ENCODE measurements around the gene PNPLA1.

DNA sequence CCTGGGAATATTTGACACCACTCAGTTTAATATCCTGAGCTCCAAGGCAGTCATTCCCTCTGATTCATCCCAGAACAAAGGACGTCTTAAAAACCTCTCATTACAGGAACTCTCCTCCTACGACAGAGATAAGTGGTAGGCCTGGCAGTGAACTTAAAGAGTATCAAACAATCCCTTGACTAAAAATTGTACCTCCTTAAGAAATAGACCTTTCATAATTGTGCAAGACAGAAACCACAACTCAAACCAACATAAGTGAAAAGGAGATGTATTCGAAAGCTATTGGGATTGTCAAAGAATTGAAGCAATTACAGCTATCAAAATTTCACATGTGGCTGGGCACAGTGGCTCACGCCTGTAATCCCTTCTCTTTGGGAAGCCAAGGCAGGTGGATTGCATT, 86.0 kb downstream of the PNPLA1 start:
- TF ChIP-seq, protein P1, sequence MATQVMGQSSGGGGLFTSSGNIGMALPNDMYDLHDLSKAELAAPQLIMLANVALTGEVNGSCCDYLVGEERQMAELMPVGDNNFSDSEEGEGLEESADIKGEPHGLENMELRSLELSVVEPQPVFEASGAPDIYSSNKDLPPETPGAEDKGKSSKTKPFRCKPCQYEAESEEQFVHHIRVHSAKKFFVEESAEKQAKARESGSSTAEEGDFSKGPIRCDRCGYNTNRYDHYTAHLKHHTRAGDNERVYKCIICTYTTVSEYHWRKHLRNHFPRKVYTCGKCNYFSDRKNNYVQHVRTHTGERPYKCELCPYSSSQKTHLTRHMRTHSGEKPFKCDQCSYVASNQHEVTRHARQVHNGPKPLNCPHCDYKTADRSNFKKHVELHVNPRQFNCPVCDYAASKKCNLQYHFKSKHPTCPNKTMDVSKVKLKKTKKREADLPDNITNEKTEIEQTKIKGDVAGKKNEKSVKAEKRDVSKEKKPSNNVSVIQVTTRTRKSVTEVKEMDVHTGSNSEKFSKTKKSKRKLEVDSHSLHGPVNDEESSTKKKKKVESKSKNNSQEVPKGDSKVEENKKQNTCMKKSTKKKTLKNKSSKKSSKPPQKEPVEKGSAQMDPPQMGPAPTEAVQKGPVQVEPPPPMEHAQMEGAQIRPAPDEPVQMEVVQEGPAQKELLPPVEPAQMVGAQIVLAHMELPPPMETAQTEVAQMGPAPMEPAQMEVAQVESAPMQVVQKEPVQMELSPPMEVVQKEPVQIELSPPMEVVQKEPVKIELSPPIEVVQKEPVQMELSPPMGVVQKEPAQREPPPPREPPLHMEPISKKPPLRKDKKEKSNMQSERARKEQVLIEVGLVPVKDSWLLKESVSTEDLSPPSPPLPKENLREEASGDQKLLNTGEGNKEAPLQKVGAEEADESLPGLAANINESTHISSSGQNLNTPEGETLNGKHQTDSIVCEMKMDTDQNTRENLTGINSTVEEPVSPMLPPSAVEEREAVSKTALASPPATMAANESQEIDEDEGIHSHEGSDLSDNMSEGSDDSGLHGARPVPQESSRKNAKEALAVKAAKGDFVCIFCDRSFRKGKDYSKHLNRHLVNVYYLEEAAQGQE (IDR thresholded peaks at IDR 0.05; ENCODE audit: low read depth, low read length): no peak
- TF ChIP-seq, protein P2, sequence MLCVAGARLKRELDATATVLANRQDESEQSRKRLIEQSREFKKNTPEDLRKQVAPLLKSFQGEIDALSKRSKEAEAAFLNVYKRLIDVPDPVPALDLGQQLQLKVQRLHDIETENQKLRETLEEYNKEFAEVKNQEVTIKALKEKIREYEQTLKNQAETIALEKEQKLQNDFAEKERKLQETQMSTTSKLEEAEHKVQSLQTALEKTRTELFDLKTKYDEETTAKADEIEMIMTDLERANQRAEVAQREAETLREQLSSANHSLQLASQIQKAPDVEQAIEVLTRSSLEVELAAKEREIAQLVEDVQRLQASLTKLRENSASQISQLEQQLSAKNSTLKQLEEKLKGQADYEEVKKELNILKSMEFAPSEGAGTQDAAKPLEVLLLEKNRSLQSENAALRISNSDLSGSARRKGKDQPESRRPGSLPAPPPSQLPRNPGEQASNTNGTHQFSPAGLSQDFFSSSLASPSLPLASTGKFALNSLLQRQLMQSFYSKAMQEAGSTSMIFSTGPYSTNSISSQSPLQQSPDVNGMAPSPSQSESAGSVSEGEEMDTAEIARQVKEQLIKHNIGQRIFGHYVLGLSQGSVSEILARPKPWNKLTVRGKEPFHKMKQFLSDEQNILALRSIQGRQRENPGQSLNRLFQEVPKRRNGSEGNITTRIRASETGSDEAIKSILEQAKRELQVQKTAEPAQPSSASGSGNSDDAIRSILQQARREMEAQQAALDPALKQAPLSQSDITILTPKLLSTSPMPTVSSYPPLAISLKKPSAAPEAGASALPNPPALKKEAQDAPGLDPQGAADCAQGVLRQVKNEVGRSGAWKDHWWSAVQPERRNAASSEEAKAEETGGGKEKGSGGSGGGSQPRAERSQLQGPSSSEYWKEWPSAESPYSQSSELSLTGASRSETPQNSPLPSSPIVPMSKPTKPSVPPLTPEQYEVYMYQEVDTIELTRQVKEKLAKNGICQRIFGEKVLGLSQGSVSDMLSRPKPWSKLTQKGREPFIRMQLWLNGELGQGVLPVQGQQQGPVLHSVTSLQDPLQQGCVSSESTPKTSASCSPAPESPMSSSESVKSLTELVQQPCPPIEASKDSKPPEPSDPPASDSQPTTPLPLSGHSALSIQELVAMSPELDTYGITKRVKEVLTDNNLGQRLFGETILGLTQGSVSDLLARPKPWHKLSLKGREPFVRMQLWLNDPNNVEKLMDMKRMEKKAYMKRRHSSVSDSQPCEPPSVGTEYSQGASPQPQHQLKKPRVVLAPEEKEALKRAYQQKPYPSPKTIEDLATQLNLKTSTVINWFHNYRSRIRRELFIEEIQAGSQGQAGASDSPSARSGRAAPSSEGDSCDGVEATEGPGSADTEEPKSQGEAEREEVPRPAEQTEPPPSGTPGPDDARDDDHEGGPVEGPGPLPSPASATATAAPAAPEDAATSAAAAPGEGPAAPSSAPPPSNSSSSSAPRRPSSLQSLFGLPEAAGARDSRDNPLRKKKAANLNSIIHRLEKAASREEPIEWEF (IDR thresholded peaks at IDR 0.05; ENCODE audit: insufficient replicate concordance, low read depth, low read length): no peak
- TF ChIP-seq YBX1 (IDR thresholded peaks at IDR 0.05): no peak
- TF ChIP-seq YY1 (IDR thresholded peaks at IDR 0.05; ENCODE audit: low read depth, low read length): no peak
- TF ChIP-seq FOXM1 (IDR thresholded peaks at IDR 0.05; ENCODE audit: low read depth, low read length): peak; percentile 31; the same call in 1 of the 2 replicates
- no peak for TF ChIP-seq POLR2A (IDR thresholded peaks at IDR 0.05; ENCODE audit: low read depth, low read length)
- TF ChIP-seq NR2C2 (IDR thresholded peaks at IDR 0.05; ENCODE audit: borderline replicate concordance, control insufficient read depth, insufficient read length, low read depth): no peak
- TF ChIP-seq, protein P3, sequence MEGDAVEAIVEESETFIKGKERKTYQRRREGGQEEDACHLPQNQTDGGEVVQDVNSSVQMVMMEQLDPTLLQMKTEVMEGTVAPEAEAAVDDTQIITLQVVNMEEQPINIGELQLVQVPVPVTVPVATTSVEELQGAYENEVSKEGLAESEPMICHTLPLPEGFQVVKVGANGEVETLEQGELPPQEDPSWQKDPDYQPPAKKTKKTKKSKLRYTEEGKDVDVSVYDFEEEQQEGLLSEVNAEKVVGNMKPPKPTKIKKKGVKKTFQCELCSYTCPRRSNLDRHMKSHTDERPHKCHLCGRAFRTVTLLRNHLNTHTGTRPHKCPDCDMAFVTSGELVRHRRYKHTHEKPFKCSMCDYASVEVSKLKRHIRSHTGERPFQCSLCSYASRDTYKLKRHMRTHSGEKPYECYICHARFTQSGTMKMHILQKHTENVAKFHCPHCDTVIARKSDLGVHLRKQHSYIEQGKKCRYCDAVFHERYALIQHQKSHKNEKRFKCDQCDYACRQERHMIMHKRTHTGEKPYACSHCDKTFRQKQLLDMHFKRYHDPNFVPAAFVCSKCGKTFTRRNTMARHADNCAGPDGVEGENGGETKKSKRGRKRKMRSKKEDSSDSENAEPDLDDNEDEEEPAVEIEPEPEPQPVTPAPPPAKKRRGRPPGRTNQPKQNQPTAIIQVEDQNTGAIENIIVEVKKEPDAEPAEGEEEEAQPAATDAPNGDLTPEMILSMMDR (IDR thresholded peaks at IDR 0.05 in 2 of 3, conservative IDR thresholded peaks at IDR 0.05 in 1 of 3; ENCODE audit: control insufficient read depth in 2 of 3, extremely low read depth in 1 of 3, insufficient read depth in 1 of 3, low read depth in 3 of 3, low read length in 3 of 3): no peak
- TF ChIP-seq, protein P4, sequence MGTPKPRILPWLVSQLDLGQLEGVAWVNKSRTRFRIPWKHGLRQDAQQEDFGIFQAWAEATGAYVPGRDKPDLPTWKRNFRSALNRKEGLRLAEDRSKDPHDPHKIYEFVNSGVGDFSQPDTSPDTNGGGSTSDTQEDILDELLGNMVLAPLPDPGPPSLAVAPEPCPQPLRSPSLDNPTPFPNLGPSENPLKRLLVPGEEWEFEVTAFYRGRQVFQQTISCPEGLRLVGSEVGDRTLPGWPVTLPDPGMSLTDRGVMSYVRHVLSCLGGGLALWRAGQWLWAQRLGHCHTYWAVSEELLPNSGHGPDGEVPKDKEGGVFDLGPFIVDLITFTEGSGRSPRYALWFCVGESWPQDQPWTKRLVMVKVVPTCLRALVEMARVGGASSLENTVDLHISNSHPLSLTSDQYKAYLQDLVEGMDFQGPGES (IDR thresholded peaks at IDR 0.05): no peak
- no peak for TF ChIP-seq ZSCAN29 (IDR thresholded peaks at IDR 0.05)
- TF ChIP-seq, protein P5, sequence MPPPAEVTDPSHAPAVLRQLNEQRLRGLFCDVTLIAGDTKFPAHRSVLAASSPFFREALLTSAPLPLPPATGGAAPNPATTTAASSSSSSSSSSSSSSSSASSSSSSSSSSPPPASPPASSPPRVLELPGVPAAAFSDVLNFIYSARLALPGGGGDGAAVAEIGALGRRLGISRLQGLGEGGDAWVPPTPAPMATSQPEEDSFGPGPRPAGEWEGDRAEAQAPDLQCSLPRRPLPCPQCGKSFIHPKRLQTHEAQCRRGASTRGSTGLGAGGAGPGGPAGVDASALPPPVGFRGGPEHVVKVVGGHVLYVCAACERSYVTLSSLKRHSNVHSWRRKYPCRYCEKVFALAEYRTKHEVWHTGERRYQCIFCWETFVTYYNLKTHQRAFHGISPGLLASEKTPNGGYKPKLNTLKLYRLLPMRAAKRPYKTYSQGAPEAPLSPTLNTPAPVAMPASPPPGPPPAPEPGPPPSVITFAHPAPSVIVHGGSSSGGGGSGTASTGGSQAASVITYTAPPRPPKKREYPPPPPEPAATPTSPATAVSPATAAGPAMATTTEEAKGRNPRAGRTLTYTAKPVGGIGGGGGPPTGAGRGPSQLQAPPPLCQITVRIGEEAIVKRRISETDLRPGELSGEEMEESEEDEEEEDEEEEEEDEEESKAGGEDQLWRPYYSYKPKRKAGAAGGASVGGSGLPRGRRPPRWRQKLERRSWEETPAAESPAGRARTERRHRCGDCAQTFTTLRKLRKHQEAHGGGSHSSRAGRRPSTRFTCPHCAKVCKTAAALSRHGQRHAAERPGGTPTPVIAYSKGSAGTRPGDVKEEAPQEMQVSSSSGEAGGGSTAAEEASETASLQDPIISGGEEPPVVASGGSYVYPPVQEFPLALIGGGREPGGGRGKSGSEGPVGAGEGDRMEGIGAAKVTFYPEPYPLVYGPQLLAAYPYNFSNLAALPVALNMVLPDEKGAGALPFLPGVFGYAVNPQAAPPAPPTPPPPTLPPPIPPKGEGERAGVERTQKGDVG (CRISPR knock-in tag; IDR thresholded peaks at IDR 0.05): no peak
- TF ChIP-seq RB1 (IDR thresholded peaks at IDR 0.05; ENCODE audit: borderline replicate concordance): no peak
- no peak for TF ChIP-seq HDGF (IDR thresholded peaks at IDR 0.05)
